BE2C (cell line): ENCODE results near the gene GPC6.

Source experiments
- DNase-seq: peaks from one replicate; pipeline ENCODE4 v3.0.0-alpha.2; 2020
- H3K27me3 ChIP-seq: fragments of 250-450 bp; sonication (Bioruptor Pico); 2 replicates; pipeline ENCODE4 v1.5.1; 2020; ENCODE audit warnings: mild to moderate bottlenecking
- H3K36me3 ChIP-seq: fragments of 250-450 bp; sonication (Bioruptor Pico); 2 replicates; pipeline ENCODE4 v1.5.1; 2020; ENCODE audit warnings: mild to moderate bottlenecking
- H3K4me1 ChIP-seq: fragments of 250-450 bp; sonication (Bioruptor Pico); 2 replicates; pipeline ENCODE4 v1.5.1; 2020
- H3K4me3 ChIP-seq: 2 replicates; pipeline ENCODE4 v1.5.1; 2011; ENCODE audit warnings: low read depth, low read length
- H3K9me3 ChIP-seq: fragments of 250-450 bp; sonication (Bioruptor Pico); 2 replicates; pipeline ENCODE4 v1.5.1; 2020
- CTCF ChIP-seq: IDR thresholded peaks from 2 replicates; pipeline ENCODE4 v1.5.1; 2012; ENCODE audit warnings: mild to moderate bottlenecking, low read depth, low read length

The GPC6 gene

GRCh38 chr13:94416454-94417080, 1190.0 kb downstream of the GPC6 start:
- Histone ChIP-seq H3K9me3 (no peaks in the 10 kb centered on the region; the same call in 1 of the 2 replicates), H3K4me3 (no peak overlapping the region), H3K36me3 (no peaks in the 10 kb centered on the region), H3K4me1 (peaks cover 4% of the 10 kb centered on the region), H3K27me3 (no peaks in the 10 kb centered on the region; the same call in 1 of the 2 replicates)
- peak; percentile 46 for DNase-seq
- TF ChIP-seq CTCF = peak; percentile 91

- Histone ChIP-seq H3K36me3 (no peaks in the 10 kb centered on the region), H3K4me1 (peaks cover 4% of the 10 kb centered on the region), H3K4me3 (no peak overlapping the region), H3K9me3 (no peaks in the 10 kb centered on the region; the same call in 1 of the 2 replicates), H3K27me3 (no peaks in the 10 kb centered on the region; the same call in 1 of the 2 replicates)
- TF ChIP-seq CTCF = no peak
- no peak for DNase-seq
Measured at GRCh38 chr13:94417294-94417693, 1190.7 kb downstream of the GPC6 start.

GRCh38 chr13:94419304-94419924, 1192.8 kb downstream of the GPC6 start:
- H3K9me3 ChIP-seq = no peaks in the 10 kb centered on the region; the same call in 1 of the 2 replicates
- no peak for DNase-seq

GRCh38 chr13:94419925-94420305, 1193.3 kb downstream of the GPC6 start:
- H3K36me3 ChIP-seq = no peaks in the 10 kb centered on the region
- DNase-seq = no peak
- TF ChIP-seq CTCF = no peak
- H3K4me3 ChIP-seq = no peak overlapping the region
- H3K9me3 ChIP-seq = no peaks in the 10 kb centered on the region; the same call in 1 of the 2 replicates
- H3K4me1 ChIP-seq = peaks cover 4% of the 10 kb centered on the region
- no peaks in the 10 kb centered on the region for H3K27me3 ChIP-seq

More at GRCh38 chr13:94419304-94419924, 1192.8 kb downstream of the GPC6 start:
- Histone ChIP-seq H3K36me3 (no peaks in the 10 kb centered on the region), H3K4me1 (peaks cover 4% of the 10 kb centered on the region), H3K27me3 (no peaks in the 10 kb centered on the region), H3K4me3 (no peak overlapping the region)
- TF ChIP-seq CTCF = no peak

- H3K4me3 ChIP-seq = no peak overlapping the region
- H3K36me3 ChIP-seq = no peaks in the 10 kb centered on the region
- no peak for DNase-seq
- H3K27me3 ChIP-seq = no peaks in the 10 kb centered on the region
- no peaks in the 10 kb centered on the region for H3K4me1 ChIP-seq
- no peaks in the 10 kb centered on the region for H3K9me3 ChIP-seq
- TF ChIP-seq CTCF = no peak; the same call in 1 of the 2 replicates
Measured at GRCh38 chr13:94427313-94427953, 1200.8 kb downstream of the GPC6 start.
